ENCODE results near the gene TPCN2.

TPCN2 gene

GRCh38 chr11:69080257-69080995 is 31.7 kb downstream of the TPCN2 start:
- no peak overlapping the region for H3K4me3 ChIP-seq (ENCODE audit: low read depth, low read length)
- TF ChIP-seq CTCF (IDR thresholded peaks at IDR 0.05; ENCODE audit: borderline replicate concordance, insufficient read depth, low read depth, low read length), result no peak

- no peak overlapping the region for H3K4me3 ChIP-seq (ENCODE audit: low read depth, low read length)
- TF ChIP-seq CTCF (IDR thresholded peaks at IDR 0.05; ENCODE audit: borderline replicate concordance, insufficient read depth, low read depth, low read length), result no peak
These were observed 32.4 kb downstream of the TPCN2 start for GRCh38 chr11:69081180-69081579.

GRCh38 chr11:69083531-69084247 is 35.0 kb downstream of the TPCN2 start:
- H3K4me3 ChIP-seq (ENCODE audit: low read depth, low read length), result no peak overlapping the region
- no peak for TF ChIP-seq CTCF (IDR thresholded peaks at IDR 0.05; ENCODE audit: borderline replicate concordance, insufficient read depth, low read depth, low read length)

GRCh38 chr11:69084371-69084770 is 35.6 kb downstream of the TPCN2 start:
- no peak overlapping the region for H3K4me3 ChIP-seq (ENCODE audit: low read depth, low read length)
- TF ChIP-seq CTCF (IDR thresholded peaks at IDR 0.05; ENCODE audit: borderline replicate concordance, insufficient read depth, low read depth, low read length), result no peak

GRCh38 chr11:69085490-69086095 is 36.9 kb downstream of the TPCN2 start:
- no peak for TF ChIP-seq CTCF (IDR thresholded peaks at IDR 0.05; ENCODE audit: borderline replicate concordance, insufficient read depth, low read depth, low read length)
- no peak overlapping the region for H3K4me3 ChIP-seq (ENCODE audit: low read depth, low read length)

GRCh38 chr11:69086152-69087132 is 37.7 kb downstream of the TPCN2 start:
- H3K4me3 ChIP-seq (ENCODE audit: low read depth, low read length), result no peak overlapping the region
- TF ChIP-seq CTCF (IDR thresholded peaks at IDR 0.05; ENCODE audit: borderline replicate concordance, insufficient read depth, low read depth, low read length), result no peak

All from GM12875 (cell line).